A172 (cell line): ENCODE measurements around the gene FAN1. TPM values are rescaled to one million over a fixed set of nuclear protein-coding genes. Genes with fewer than 3 reads are reported as not detected.
A peak's percentile ranks its signal among the peaks of the same experiment; 100 is the strongest.
"Not testable (repeated sequence)": the region's sequence is repeated elsewhere in the genome, so short reads cannot be mapped to it uniquely, and the experiment has no call there.

Experiments used
- DNase-seq: peaks from one replicate; pipeline ENCODE4 v3.0.0-alpha.2; 2015; ENCODE audit warnings: low spot score
- total RNA-seq: library from RNA; depleted of rRNA; stranded (reverse); fragments of >200 nt; shearing (Covaris generic); gene quantifications from 2 replicates; pipeline ENCODE4 v1.2.3, GENCODE V29; 2014; rRNA removed

The FAN1 gene
- total RNA-seq, result 17.7 and 21.9 TPM in 2 replicates

GRCh38 chr15:30903497-30904187, at the start of gene FAN1:
TSS of gene FAN1 (plus strand) at chr15:30903915. CDS start at chr15:30904664, 749 bp downstream.
- peak; percentile 75 for DNase-seq

- peak; percentile 11 for DNase-seq
Observed at GRCh38 chr15:30859091-30859874, 44.4 kb upstream of the FAN1 start.

GRCh38 chr15:30865257-30865656, 38.5 kb upstream of the FAN1 start:
- no peak for DNase-seq

- no peak for DNase-seq
Observed at GRCh38 chr15:30870681-30871080, 33.0 kb upstream of the FAN1 start.

- no peak for DNase-seq
Observed at GRCh38 chr15:30872341-30872748, 31.4 kb upstream of the FAN1 start.

- DNase-seq, result no peak
Observed at GRCh38 chr15:30877070-30877469, 26.6 kb upstream of the FAN1 start.

GRCh38 chr15:30878515-30878914, 25.2 kb upstream of the FAN1 start:
- no peak for DNase-seq

GRCh38 chr15:30882849-30883433, 20.8 kb upstream of the FAN1 start:
- DNase-seq, result peak; percentile 54

GRCh38 chr15:30883666-30884065, 20.0 kb upstream of the FAN1 start:
- DNase-seq, result not testable (repeated sequence)

GRCh38 chr15:30885814-30886213, 17.9 kb upstream of the FAN1 start:
- peak; percentile 23 for DNase-seq

GRCh38 chr15:30889196-30889595, 14.5 kb upstream of the FAN1 start:
- no peak for DNase-seq

GRCh38 chr15:30895461-30896210, 8.1 kb upstream of the FAN1 start:
- DNase-seq, result no peak

- DNase-seq, result no peak
Observed at GRCh38 chr15:30896211-30896606, 7.5 kb upstream of the FAN1 start.

GRCh38 chr15:30901889-30902288, 1.8 kb upstream of the FAN1 start:
- no peak for DNase-seq

- no peak for DNase-seq
Observed at GRCh38 chr15:30904812-30905211, 1.1 kb downstream of the FAN1 start.

GRCh38 chr15:30905821-30906220, 2.1 kb downstream of the FAN1 start:
- DNase-seq, result no peak

GRCh38 chr15:30906366-30906765, 2.7 kb downstream of the FAN1 start:
- no peak for DNase-seq

- no peak for DNase-seq
Observed at GRCh38 chr15:30913761-30914160, 10.0 kb downstream of the FAN1 start.

GRCh38 chr15:30917013-30917412, 13.3 kb downstream of the FAN1 start:
- DNase-seq, result no peak

GRCh38 chr15:30917675-30918074, 14.0 kb downstream of the FAN1 start:
- DNase-seq, result no peak

- DNase-seq, result no peak
Observed at GRCh38 chr15:30918366-30918765, 14.7 kb downstream of the FAN1 start.
